ENCODE measurements around the gene SEMA3D. TPM values are rescaled to one million over a fixed set of nuclear protein-coding genes. Genes with fewer than 3 reads are reported as not detected.

Gene SEMA3D
- polyA plus RNA-seq, 3 donors from 2014 or later = not detected

- no peaks in the 10 kb centered on the region for H3K4me1 Mint-ChIP-seq
- H3K27ac Mint-ChIP-seq = no peak overlapping the region
- peaks cover 0 to 33% (median 5%) of the 10 kb centered on the region in 6 donors for H3K9me3 Mint-ChIP-seq
- H3K4me3 Mint-ChIP-seq = no peak overlapping the region
- no peaks in the 10 kb centered on the region for H3K36me3 Mint-ChIP-seq
- peaks cover 0 to 2% (median 0%) of the 10 kb centered on the region in 3 donors for H3K27me3 Mint-ChIP-seq (ENCODE audit: low read depth in 3 of 3)
- DNase-seq = no peak
Observed at GRCh38 chr7:85074992-85075391, 111.9 kb downstream of the SEMA3D start.

GRCh38 chr7:85074016-85074415 is 112.8 kb downstream of the SEMA3D start:
- Mint-ChIP-seq H3K4me1 (no peaks in the 10 kb centered on the region), H3K9me3 (peaks cover 0 to 33% (median 5%) of the 10 kb centered on the region in 6 donors), H3K4me3 (no peak overlapping the region), H3K27ac (no peak overlapping the region), H3K27me3 (ENCODE audit: low read depth in 3 of 3) (peaks cover 0 to 2% (median 0%) of the 10 kb centered on the region in 3 donors), H3K36me3 (no peaks in the 10 kb centered on the region)
- no peak for DNase-seq

GRCh38 chr7:85070967-85071628 is 115.8 kb downstream of the SEMA3D start:
- Mint-ChIP-seq H3K27me3 (ENCODE audit: low read depth in 3 of 3) (peaks cover 0 to 2% (median 0%) of the 10 kb centered on the region in 3 donors), H3K4me3 (no peak overlapping the region), H3K27ac (no peak overlapping the region)

GRCh38 chr7:85068799-85069198 is 118.1 kb downstream of the SEMA3D start:
- H3K27ac Mint-ChIP-seq = no peak overlapping the region
- H3K27me3 Mint-ChIP-seq (ENCODE audit: low read depth in 3 of 3) = no peaks in the 10 kb centered on the region
- H3K4me1 Mint-ChIP-seq = no peaks in the 10 kb centered on the region
- no peak overlapping the region for H3K4me3 Mint-ChIP-seq
- peaks cover 0 to 22% (median 4%) of the 10 kb centered on the region in 6 donors for H3K9me3 Mint-ChIP-seq
- no peak for DNase-seq
- no peaks in the 10 kb centered on the region for H3K36me3 Mint-ChIP-seq

More at GRCh38 chr7:85070967-85071628, 115.8 kb downstream of the SEMA3D start:
- DNase-seq = no peak
- Mint-ChIP-seq H3K9me3 (peaks cover 0 to 37% (median 5%) of the 10 kb centered on the region in 6 donors), H3K36me3 (no peaks in the 10 kb centered on the region), H3K4me1 (no peaks in the 10 kb centered on the region)

- no peak overlapping the region for H3K27ac Mint-ChIP-seq
- DNase-seq = no peak
- no peaks in the 10 kb centered on the region for H3K4me1 Mint-ChIP-seq
- H3K27me3 Mint-ChIP-seq (ENCODE audit: low read depth in 3 of 3) = no peaks in the 10 kb centered on the region
- H3K36me3 Mint-ChIP-seq = no peaks in the 10 kb centered on the region
- H3K4me3 Mint-ChIP-seq = no peak overlapping the region
- H3K9me3 Mint-ChIP-seq = peaks cover 0 to 20% (median 5%) of the 10 kb centered on the region in 6 donors
Observed at GRCh38 chr7:85067371-85067770, 119.5 kb downstream of the SEMA3D start.

DNA sequence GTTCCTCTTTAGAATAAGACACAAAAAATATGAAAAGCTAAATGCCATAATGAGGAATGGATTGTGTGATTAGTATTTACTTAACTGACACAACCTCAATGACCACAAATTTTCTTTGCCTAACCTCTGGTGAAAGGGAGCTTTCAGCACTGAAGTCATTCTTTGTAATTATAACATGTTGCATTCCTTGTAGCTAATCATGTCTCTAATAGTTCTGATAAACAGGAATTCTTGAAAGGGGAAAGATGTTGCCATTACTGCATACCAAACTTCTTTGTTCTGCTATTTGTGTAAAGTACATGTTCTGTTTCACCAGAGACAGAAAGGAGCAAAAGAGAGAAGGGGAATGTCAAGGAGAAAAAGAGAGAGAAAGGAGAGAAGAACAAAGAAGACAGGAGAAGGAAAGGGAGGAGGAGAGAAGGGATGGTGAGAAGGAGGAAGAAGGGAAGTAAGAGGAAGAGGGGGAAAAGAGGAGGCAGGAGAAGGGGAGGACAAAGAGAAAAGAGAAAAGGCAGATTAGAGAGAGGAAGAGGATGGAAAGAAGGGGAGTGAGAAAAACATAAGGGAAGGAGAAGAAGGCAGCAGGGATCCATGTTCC is 120.9 kb downstream of the SEMA3D start:
- H3K27me3 Mint-ChIP-seq (ENCODE audit: low read depth in 3 of 3) = no peaks in the 10 kb centered on the region
- H3K9me3 Mint-ChIP-seq = peaks cover 2 to 28% (median 13%) of the 10 kb centered on the region in 6 donors
- H3K4me1 Mint-ChIP-seq = no peaks in the 10 kb centered on the region
- H3K4me3 Mint-ChIP-seq = no peak overlapping the region
- H3K27ac Mint-ChIP-seq = no peak overlapping the region
- DNase-seq = no peak
- H3K36me3 Mint-ChIP-seq = no peaks in the 10 kb centered on the region

- H3K27ac Mint-ChIP-seq = no peak overlapping the region
- no peaks in the 10 kb centered on the region for H3K36me3 Mint-ChIP-seq
- no peaks in the 10 kb centered on the region for H3K4me1 Mint-ChIP-seq
- DNase-seq = no peak
- H3K4me3 Mint-ChIP-seq = no peak overlapping the region
- peaks cover 2 to 33% (median 13%) of the 10 kb centered on the region in 6 donors for H3K9me3 Mint-ChIP-seq
- H3K27me3 Mint-ChIP-seq (ENCODE audit: low read depth in 3 of 3) = no peaks in the 10 kb centered on the region
Observed at GRCh38 chr7:85065306-85065705, 121.5 kb downstream of the SEMA3D start.

- Mint-ChIP-seq H3K4me3 (no peak overlapping the region), H3K27ac (no peak overlapping the region), H3K27me3 (ENCODE audit: low read depth in 3 of 3) (no peaks in the 10 kb centered on the region), H3K36me3 (no peaks in the 10 kb centered on the region), H3K9me3 (peaks cover 2 to 45% (median 13%) of the 10 kb centered on the region in 6 donors), H3K4me1 (no peaks in the 10 kb centered on the region)
- no peak for DNase-seq
Observed at GRCh38 chr7:85062651-85063050, 124.2 kb downstream of the SEMA3D start.

- DNase-seq = no peak
- H3K4me3 Mint-ChIP-seq = no peak overlapping the region
- H3K27me3 Mint-ChIP-seq (ENCODE audit: low read depth in 3 of 3) = no peaks in the 10 kb centered on the region
- no peaks in the 10 kb centered on the region for H3K36me3 Mint-ChIP-seq
- no peaks in the 10 kb centered on the region for H3K4me1 Mint-ChIP-seq
- H3K9me3 Mint-ChIP-seq = peaks cover 6 to 42% (median 14%) of the 10 kb centered on the region in 6 donors
- no peak overlapping the region for H3K27ac Mint-ChIP-seq
Observed at GRCh38 chr7:85061456-85061855, 125.4 kb downstream of the SEMA3D start.

- no peak overlapping the region for H3K27ac Mint-ChIP-seq
- no peak for DNase-seq
- peaks cover 6 to 42% (median 14%) of the 10 kb centered on the region in 6 donors for H3K9me3 Mint-ChIP-seq
- no peaks in the 10 kb centered on the region for H3K27me3 Mint-ChIP-seq (ENCODE audit: low read depth in 3 of 3)
- no peaks in the 10 kb centered on the region for H3K36me3 Mint-ChIP-seq
- H3K4me1 Mint-ChIP-seq = no peaks in the 10 kb centered on the region
- H3K4me3 Mint-ChIP-seq = no peak overlapping the region
Observed at GRCh38 chr7:85060696-85061095, 126.2 kb downstream of the SEMA3D start.

GRCh38 chr7:85055906-85056305 is 130.9 kb downstream of the SEMA3D start:
- no peaks in the 10 kb centered on the region for H3K4me1 Mint-ChIP-seq
- no peak for DNase-seq
- H3K4me3 Mint-ChIP-seq = no peak overlapping the region
- H3K27me3 Mint-ChIP-seq (ENCODE audit: low read depth in 3 of 3) = no peaks in the 10 kb centered on the region
- peaks cover 4 to 33% (median 9%) of the 10 kb centered on the region in 6 donors for H3K9me3 Mint-ChIP-seq
- no peaks in the 10 kb centered on the region for H3K36me3 Mint-ChIP-seq
- no peak overlapping the region for H3K27ac Mint-ChIP-seq

DNA sequence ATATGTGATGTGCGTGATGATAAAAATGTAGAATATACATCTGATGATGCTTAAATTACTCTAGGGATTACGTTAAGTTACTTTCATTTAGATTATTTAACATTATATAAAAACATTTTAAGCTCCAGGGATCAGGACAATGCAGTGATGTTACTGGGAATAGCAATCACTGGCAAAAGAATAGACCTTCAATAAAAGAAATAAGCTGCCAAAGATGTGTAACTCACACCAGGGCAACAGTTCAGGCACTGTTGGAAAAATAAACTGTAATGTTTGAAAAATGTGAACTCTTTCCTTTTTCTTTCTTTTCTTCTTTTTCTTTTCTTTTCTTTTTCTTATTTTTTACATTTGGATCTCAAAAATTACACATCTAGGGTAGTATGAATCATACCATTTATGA is 131.7 kb downstream of the SEMA3D start:
- Mint-ChIP-seq H3K27me3 (ENCODE audit: low read depth in 3 of 3) (no peaks in the 10 kb centered on the region), H3K36me3 (no peaks in the 10 kb centered on the region), H3K4me3 (no peak overlapping the region), H3K27ac (no peak overlapping the region), H3K9me3 (peaks cover 4 to 29% (median 12%) of the 10 kb centered on the region in 6 donors), H3K4me1 (no peaks in the 10 kb centered on the region)
- no peak for DNase-seq

DNA sequence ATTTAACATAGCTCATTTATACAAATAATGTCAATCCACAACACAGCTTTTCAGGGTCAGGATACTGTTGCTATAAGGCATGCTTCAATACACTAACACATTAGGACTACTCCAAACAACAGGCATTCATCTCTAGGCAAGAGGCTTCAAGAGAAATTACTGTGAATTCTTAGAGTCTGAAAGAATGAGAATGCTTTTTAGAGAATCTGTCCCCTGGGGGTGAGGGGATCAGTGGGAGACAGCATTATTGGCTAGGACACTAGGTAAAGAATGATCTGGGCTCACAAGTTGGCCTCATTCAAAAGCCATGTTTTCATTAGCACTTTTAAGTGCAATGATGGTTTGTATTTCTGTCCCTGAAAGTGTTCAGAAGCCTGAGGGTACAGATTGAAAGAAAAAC is 132.6 kb downstream of the SEMA3D start:
- Mint-ChIP-seq H3K9me3 (peaks cover 4 to 25% (median 11%) of the 10 kb centered on the region in 6 donors), H3K4me1 (no peaks in the 10 kb centered on the region), H3K27ac (no peak overlapping the region), H3K36me3 (no peaks in the 10 kb centered on the region), H3K4me3 (no peak overlapping the region), H3K27me3 (ENCODE audit: low read depth in 3 of 3) (no peaks in the 10 kb centered on the region)
- no peak for DNase-seq

DNA sequence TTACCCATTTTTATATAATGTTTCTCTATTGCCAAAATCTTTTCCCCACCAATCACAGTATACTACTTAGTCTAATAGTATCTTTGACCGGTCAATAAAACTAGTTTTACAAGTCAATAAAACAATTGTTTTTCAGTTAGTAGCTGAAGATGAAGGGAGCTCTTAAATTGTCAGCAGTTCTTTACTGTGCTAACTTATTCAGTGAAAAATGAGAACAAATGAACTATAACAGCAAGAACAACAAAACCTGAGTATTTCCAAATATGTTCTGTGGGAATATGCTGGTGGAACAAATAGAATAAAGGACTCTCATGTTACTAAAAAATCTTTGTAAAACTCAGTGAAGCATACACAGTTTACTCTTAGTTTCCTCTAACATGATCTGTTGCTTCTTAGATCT is 134.0 kb downstream of the SEMA3D start:
- Mint-ChIP-seq H3K4me3 (no peak overlapping the region), H3K36me3 (no peaks in the 10 kb centered on the region), H3K4me1 (no peaks in the 10 kb centered on the region), H3K27me3 (ENCODE audit: low read depth in 3 of 3) (no peaks in the 10 kb centered on the region), H3K9me3 (peaks cover 4 to 25% (median 12%) of the 10 kb centered on the region in 6 donors), H3K27ac (no peak overlapping the region)
- DNase-seq = no peak

Measured in immature natural killer cell (primary cell).